ENCODE data around the gene VAMP5.

The VAMP5 gene

DNA sequence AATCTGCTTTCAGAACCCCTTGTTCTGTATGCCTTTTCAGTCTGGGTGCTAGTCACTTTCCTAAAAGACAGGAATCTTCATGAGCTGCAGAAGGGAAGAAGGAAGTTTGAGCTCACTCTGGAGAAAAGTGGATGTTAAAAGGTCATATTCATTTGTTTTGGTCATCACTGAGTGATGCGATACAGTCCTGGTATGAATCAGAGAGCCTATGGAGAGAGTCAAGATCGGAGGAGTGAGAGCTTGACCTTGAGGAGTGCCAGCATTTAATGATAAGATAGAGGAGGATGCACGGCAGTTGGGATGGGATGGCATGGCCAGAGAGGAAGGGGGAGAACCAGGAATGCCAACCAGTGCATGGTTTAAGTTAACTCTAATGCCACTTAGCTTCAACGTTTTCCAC is 51.4 kb downstream of the VAMP5 start:
- no peak for DNase-seq

DNA sequence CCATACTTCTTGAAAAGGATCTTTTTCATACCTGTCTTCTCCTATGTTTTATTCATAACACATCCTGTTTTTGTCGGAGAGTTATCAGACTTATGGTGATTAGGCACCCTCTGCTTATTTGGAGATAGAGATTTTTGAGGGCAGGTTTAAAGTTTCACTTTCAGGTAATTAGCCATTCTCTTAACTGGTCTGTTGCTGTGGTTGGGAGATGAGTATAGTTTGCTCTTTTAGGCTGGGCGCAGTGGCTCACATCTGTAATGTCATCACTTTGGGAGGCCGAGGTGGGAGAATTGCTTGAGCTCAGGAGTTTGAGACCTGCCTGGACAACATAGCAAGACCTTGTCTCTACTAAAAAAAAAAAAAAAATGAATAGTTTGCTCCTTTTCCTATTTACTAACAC is 58.5 kb downstream of the VAMP5 start:
- H3K27me3 ChIP-seq (ENCODE audit: insufficient read depth, low read length, poor library complexity) = no peaks in the 10 kb centered on the region
- no peak overlapping the region for H3K4me2 ChIP-seq (ENCODE audit: insufficient read depth, low read length)
- H3K9ac ChIP-seq (ENCODE audit: low read depth, low read length) = no peak overlapping the region
- H3K79me2 ChIP-seq (ENCODE audit: insufficient read depth, low read length) = peaks cover 11% of the 10 kb centered on the region; the same call in 1 of the 2 replicates
- H3K4me3 ChIP-seq (ENCODE audit: low read depth in 1 of 2, low read length in 2 of 2) = no peak overlapping the region
- no peaks in the 10 kb centered on the region for H3K4me1 ChIP-seq (ENCODE audit: insufficient read depth, low read length)
- peaks cover 96% of the 10 kb centered on the region for H3K36me3 ChIP-seq (ENCODE audit: insufficient read depth, low read length)
- H4K20me1 ChIP-seq (ENCODE audit: insufficient read depth, low read length) = peaks cover 7% of the 10 kb centered on the region
- no peak overlapping the region for H2AFZ ChIP-seq (ENCODE audit: low read depth, low read length)
- ATAC-seq (ENCODE audit: insufficient read depth, low read depth) (no peak; the same call in 2 of the 3 replicates), DNase-seq (no peak)
- TF ChIP-seq, protein P1, sequence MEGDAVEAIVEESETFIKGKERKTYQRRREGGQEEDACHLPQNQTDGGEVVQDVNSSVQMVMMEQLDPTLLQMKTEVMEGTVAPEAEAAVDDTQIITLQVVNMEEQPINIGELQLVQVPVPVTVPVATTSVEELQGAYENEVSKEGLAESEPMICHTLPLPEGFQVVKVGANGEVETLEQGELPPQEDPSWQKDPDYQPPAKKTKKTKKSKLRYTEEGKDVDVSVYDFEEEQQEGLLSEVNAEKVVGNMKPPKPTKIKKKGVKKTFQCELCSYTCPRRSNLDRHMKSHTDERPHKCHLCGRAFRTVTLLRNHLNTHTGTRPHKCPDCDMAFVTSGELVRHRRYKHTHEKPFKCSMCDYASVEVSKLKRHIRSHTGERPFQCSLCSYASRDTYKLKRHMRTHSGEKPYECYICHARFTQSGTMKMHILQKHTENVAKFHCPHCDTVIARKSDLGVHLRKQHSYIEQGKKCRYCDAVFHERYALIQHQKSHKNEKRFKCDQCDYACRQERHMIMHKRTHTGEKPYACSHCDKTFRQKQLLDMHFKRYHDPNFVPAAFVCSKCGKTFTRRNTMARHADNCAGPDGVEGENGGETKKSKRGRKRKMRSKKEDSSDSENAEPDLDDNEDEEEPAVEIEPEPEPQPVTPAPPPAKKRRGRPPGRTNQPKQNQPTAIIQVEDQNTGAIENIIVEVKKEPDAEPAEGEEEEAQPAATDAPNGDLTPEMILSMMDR (IDR thresholded peaks at IDR 0.05; ENCODE audit: borderline replicate concordance, extremely low read depth, low read length, poor library complexity, severe bottlenecking) = no peak
- TF ChIP-seq EZH2 (IDR thresholded peaks at IDR 0.05; ENCODE audit: borderline replicate concordance, low read depth, low read length, severe bottlenecking) = no peak
- no peak overlapping the region for H3K27ac ChIP-seq (ENCODE audit: low read length)
- H3K9me3 ChIP-seq (ENCODE audit: insufficient read depth, low read length, severe bottlenecking) = no peaks in the 10 kb centered on the region

More for the DNA sequence above, 51.4 kb downstream of the VAMP5 start:
- no peaks in the 10 kb centered on the region for H3K9me3 ChIP-seq (ENCODE audit: insufficient read depth, low read length, severe bottlenecking)
- H3K36me3 ChIP-seq (ENCODE audit: insufficient read depth, low read length) = peaks cover 91% of the 10 kb centered on the region
- H4K20me1 ChIP-seq (ENCODE audit: insufficient read depth, low read length) = peaks cover 22% of the 10 kb centered on the region
- H3K4me1 ChIP-seq (ENCODE audit: insufficient read depth, low read length) = no peaks in the 10 kb centered on the region
- H2AFZ ChIP-seq (ENCODE audit: low read depth, low read length) = no peak overlapping the region
- ATAC-seq (ENCODE audit: insufficient read depth, low read depth) = no peak
- no peak overlapping the region for H3K4me2 ChIP-seq (ENCODE audit: insufficient read depth, low read length)
- TF ChIP-seq, protein P1 (IDR thresholded peaks at IDR 0.05; ENCODE audit: borderline replicate concordance, extremely low read depth, low read length, poor library complexity, severe bottlenecking) = no peak
- no peak for TF ChIP-seq EZH2 (IDR thresholded peaks at IDR 0.05; ENCODE audit: borderline replicate concordance, low read depth, low read length, severe bottlenecking)
- H3K27me3 ChIP-seq (ENCODE audit: insufficient read depth, low read length, poor library complexity) = no peaks in the 10 kb centered on the region
- peaks cover 27% of the 10 kb centered on the region for H3K79me2 ChIP-seq (ENCODE audit: insufficient read depth, low read length)
- H3K4me3 ChIP-seq (ENCODE audit: low read depth in 1 of 2, low read length in 2 of 2) = no peak overlapping the region
- H3K9ac ChIP-seq (ENCODE audit: low read depth, low read length) = no peak overlapping the region
- no peak overlapping the region for H3K27ac ChIP-seq (ENCODE audit: low read length)
